AG04450 (cell line): ENCODE data around the gene RPRD1A. TPM values are rescaled to one million over a fixed set of nuclear protein-coding genes. Genes with fewer than 3 reads are reported as not detected.

Experiments used
- CTCF ChIA-PET: fragments of 300-600, 350-600 bp; formaldehyde crosslinking; extraction: SDS; loops from one replicate; lab custom pipeline; 2022; ENCODE audit warnings: antibody characterized with exemption, inconsistent platforms; lab: Charles Lee
- POLR2A ChIA-PET: fragments of 350-600 bp; formaldehyde crosslinking; extraction: SDS; loops from one replicate; lab custom pipeline; 2021; ENCODE audit warnings: antibody characterized with exemption, inconsistent platforms; lab: Yijun Ruan, JAX
- DNase-seq: peaks from one replicate; pipeline ENCODE4 v3.0.0-alpha.2; 2011; ENCODE audit warnings: low read depth, low spot score
- H3K27ac ChIP-seq: one replicate; pipeline ENCODE4 v1.5.1; 2012; ENCODE audit warnings: low read depth, low read length, control low read depth
- H3K27me3 ChIP-seq: one replicate; pipeline ENCODE4 v1.6.0; 2012; ENCODE audit warnings: low read length; ENCODE audit not compliant: control insufficient read depth, insufficient read depth
- H3K4me3 ChIP-seq: 2 replicates; pipeline ENCODE4 v1.5.1; 2011; ENCODE audit warnings: mild to moderate bottlenecking, low read depth, low read length, control low read depth
- H3K9me3 ChIP-seq: 2 replicates; pipeline ENCODE4 v1.5.1; 2012; ENCODE audit warnings: low read length; ENCODE audit not compliant: control insufficient read depth, insufficient read depth
- polyA plus RNA-seq: library from polyadenylated mRNA; depleted of rRNA; stranded (reverse); fragments of >200 nt; gene quantifications from 2 replicates; pipeline ENCODE4 v1.2.3, GENCODE V29; 2011
- TF ChIP-seq, protein P1 (sequence below): IDR thresholded peaks from 2 replicates; pipeline ENCODE4 v1.5.1; 2011; ENCODE audit warnings: low read depth, low read length, control low read depth, inconsistent platforms

The RPRD1A gene
- polyA plus RNA-seq, 1 experiment = 35.6 TPM

DNA sequence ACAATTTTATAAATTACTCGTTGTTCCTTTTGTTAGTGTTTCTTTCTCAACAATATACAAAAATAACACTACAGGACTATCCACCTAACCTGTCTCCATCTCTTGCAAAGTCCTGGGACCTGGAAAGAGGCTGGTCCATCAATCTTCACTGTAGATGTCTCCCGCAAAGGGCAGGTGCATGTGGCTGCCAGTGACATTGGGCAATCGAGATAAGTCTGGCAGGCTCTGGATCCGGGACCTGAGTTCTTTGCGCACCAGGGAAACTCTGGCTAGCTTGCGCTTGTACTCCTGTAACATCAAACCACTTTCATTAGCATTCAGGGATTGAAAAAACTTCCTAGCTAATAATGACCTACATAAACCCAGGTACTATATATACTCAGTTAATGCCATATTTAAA lies 74.3 kb downstream of the RPRD1A start:
- ChIA-PET CTCF (interaction anchor here (1.2 to 1.4 kb wide), 3 partner anchors 10 to 292 kb away, joined by 3 to 4 read pairs (median 3); no protein-coding TSS in a partner anchor), POLR2A (no interaction called here)
- no peak for DNase-seq
- Histone ChIP-seq H3K27me3 (no peaks in the 10 kb centered on the region), H3K9me3 (no peaks in the 10 kb centered on the region), H3K27ac (no peak overlapping the region), H3K4me3 (no peak overlapping the region)
- TF ChIP-seq, protein P1, sequence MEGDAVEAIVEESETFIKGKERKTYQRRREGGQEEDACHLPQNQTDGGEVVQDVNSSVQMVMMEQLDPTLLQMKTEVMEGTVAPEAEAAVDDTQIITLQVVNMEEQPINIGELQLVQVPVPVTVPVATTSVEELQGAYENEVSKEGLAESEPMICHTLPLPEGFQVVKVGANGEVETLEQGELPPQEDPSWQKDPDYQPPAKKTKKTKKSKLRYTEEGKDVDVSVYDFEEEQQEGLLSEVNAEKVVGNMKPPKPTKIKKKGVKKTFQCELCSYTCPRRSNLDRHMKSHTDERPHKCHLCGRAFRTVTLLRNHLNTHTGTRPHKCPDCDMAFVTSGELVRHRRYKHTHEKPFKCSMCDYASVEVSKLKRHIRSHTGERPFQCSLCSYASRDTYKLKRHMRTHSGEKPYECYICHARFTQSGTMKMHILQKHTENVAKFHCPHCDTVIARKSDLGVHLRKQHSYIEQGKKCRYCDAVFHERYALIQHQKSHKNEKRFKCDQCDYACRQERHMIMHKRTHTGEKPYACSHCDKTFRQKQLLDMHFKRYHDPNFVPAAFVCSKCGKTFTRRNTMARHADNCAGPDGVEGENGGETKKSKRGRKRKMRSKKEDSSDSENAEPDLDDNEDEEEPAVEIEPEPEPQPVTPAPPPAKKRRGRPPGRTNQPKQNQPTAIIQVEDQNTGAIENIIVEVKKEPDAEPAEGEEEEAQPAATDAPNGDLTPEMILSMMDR = no peak

DNA sequence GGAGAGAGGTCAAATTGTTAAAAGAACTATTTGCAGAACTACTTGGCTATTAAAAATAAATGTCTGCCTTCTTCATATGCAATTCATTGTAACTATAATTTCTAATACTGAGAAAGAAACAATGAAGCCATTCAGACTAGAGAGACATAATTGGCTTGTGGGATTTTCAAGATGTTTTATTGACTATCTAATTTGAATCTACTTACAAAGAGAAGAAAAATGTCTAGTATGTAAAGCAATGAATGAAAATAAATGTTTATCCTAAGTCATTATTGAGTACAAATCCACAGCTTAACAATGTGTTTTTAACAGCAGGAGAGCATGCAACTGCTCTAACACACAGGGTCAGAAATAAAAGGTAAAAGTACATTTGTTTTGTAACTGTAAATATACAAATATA lies 75.7 kb downstream of the RPRD1A start:
- Histone ChIP-seq H3K27me3 (no peaks in the 10 kb centered on the region), H3K4me3 (no peak overlapping the region), H3K27ac (no peak overlapping the region), H3K9me3 (no peaks in the 10 kb centered on the region)
- ChIA-PET POLR2A (no interaction called here), CTCF (interaction anchor here (0.7 kb wide), 1 partner anchor 974 kb away, joined by 5 read pairs; no protein-coding TSS in a partner anchor)
- TF ChIP-seq, protein P1 = no peak
- no peak for DNase-seq

DNA sequence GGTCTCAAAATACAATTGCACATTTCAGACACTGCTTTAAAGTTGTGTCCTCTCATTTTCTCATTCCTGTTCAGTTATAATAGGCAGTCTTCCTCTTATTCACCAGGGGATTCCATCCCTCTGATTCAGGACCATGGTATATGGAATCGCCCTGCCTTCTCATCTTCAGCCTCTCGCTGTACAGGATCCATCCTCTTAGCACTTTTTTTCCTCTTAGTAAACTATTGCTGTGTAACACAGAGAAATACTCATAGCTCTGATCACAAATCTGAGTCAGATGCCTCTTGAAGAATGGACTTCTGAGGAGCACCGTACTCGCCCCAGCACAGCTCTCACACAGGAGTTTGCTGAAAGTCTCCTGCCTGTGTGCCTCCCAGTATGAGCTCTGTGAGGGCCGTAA lies 83.5 kb downstream of the RPRD1A start:
- H3K27me3 ChIP-seq = no peaks in the 10 kb centered on the region
- ChIA-PET POLR2A (no interaction called here), CTCF (interaction anchor here (1.3 to 2.3 kb wide), 2 partner anchors 9 to 34 kb away, joined by 3 to 8 read pairs; no protein-coding TSS in a partner anchor)
- H3K27ac ChIP-seq = peak overlapping the region; percentile 73
- H3K4me3 ChIP-seq = no peak overlapping the region
- peak; percentile 51 for DNase-seq
- peaks cover 3% of the 10 kb centered on the region; the same call in 1 of the 2 replicates for H3K9me3 ChIP-seq
- TF ChIP-seq, protein P1 = no peak

DNA sequence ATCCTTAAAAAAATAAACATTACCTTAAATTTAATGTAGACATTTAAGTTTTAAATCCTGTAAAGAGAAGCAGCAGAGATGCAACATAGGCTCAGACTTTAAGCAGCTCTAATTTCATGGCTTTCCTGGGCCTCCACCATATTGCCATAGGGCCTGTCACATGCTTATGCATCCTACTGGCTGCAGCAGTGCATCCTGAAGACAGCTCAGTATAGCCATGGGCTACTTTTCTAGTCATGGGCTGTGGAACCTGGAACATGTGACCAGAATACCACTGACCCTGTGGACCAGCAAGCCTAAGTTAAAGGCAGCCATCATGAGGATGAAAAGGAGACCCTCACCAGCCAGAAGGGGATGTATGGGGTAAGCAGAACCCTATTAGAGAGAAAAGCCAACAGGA lies 84.2 kb downstream of the RPRD1A start:
- Histone ChIP-seq H3K4me3 (no peak overlapping the region), H3K27me3 (no peaks in the 10 kb centered on the region), H3K27ac (peak overlapping the region; percentile 80), H3K9me3 (peaks cover 3% of the 10 kb centered on the region; the same call in 1 of the 2 replicates)
- ChIA-PET POLR2A (no interaction called here), CTCF (interaction anchor here (1.3 to 2.3 kb wide), 2 partner anchors 10 to 34 kb away, joined by 3 to 8 read pairs; no protein-coding TSS in a partner anchor)
- DNase-seq = no peak
- TF ChIP-seq, protein P1 = no peak

DNA sequence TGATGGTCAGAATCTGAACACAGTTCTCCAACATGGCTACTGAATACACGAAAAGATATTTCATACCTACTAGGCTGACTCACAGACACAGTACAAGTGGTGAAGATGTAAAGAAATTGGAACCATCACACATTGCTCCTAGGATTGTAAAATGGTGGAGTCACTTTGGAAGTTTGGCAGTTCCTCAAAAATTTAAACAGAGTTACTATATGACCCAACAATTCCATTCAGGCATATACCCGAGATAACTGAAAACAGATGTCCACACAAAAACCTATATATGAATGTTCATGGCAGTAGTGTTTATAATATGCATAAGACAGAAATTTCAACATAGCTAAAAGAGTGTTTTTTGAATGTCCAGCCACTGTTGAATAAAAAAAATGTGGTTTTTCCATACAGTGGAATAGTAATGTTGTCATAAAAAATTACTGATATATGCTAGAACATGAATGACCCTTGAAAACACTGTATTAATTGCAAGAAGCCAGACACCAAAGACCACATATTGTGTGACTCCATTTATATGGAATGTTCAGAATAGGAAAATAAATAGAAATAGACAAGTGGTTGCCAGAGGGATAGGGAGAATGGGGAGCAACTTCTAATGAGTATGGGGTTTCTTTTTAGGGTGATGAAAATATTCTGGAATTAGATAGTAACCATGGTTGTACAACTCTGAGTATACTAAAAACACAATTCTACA lies 84.8 kb downstream of the RPRD1A start:
- H3K4me3 ChIP-seq = no peak overlapping the region
- peak overlapping the region; percentile 77 for H3K27ac ChIP-seq
- peak; percentile 65 for DNase-seq
- TF ChIP-seq, protein P1 = no peak
- peaks cover 3% of the 10 kb centered on the region; the same call in 1 of the 2 replicates for H3K9me3 ChIP-seq
- H3K27me3 ChIP-seq = no peaks in the 10 kb centered on the region
- CTCF ChIA-PET = interaction anchor here (1.3 to 2.3 kb wide), 2 partner anchors 11 to 35 kb away, joined by 3 to 8 read pairs; no protein-coding TSS in a partner anchor
- POLR2A ChIA-PET = no interaction called here
